ENCODE results near the gene CSF2.

CSF2 gene

GRCh38 chr5:132044207-132044606, 29.4 kb upstream of the CSF2 start:
- TF ChIP-seq CTCF (IDR thresholded peaks at IDR 0.05), result no peak
- no peaks in the 10 kb centered on the region for H3K36me3 Mint-ChIP-seq (ENCODE audit: low read depth)
- H3K27ac Mint-ChIP-seq, result no peak overlapping the region
- no peaks in the 10 kb centered on the region for H3K4me1 Mint-ChIP-seq
- no peaks in the 10 kb centered on the region for H3K9me3 Mint-ChIP-seq
- DNase-seq, result no peak
- H3K27me3 Mint-ChIP-seq (ENCODE audit: low read depth, poor library complexity), result peaks cover 24% of the 10 kb centered on the region
- H3K4me3 Mint-ChIP-seq, result no peak overlapping the region

DNA sequence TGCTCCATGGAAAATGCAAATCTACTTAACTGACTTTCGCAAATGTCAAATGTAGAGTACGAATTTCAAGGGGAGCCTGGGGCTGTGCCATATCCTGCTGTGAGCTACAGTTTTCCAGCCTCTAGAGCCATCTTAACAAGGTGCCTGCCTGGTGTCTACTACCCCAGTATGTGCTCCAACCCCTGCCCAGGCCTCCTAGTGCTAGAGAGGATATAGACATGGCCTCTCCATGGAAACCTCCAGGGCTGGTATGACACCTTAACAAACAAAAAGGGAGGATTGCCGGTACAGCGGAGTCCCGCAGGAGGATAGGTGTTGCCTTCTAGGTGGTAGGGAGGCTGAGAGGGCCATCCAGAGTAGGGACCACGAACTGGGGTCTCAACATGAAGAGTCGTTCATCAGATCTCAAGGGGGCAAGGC, 26.7 kb upstream of the CSF2 start:
- no peak for TF ChIP-seq CTCF (IDR thresholded peaks at IDR 0.05)
- Mint-ChIP-seq H3K36me3 (ENCODE audit: low read depth) (no peaks in the 10 kb centered on the region), H3K9me3 (no peaks in the 10 kb centered on the region), H3K4me1 (peaks cover 5% of the 10 kb centered on the region), H3K4me3 (no peak overlapping the region), H3K27ac (no peak overlapping the region), H3K27me3 (ENCODE audit: low read depth, poor library complexity) (peaks cover 10% of the 10 kb centered on the region)
- DNase-seq, result no peak

- TF ChIP-seq CTCF (IDR thresholded peaks at IDR 0.05), result no peak
- no peak overlapping the region for H3K4me3 Mint-ChIP-seq
- peaks cover 10% of the 10 kb centered on the region for H3K4me1 Mint-ChIP-seq
- H3K27ac Mint-ChIP-seq, result no peak overlapping the region
- no peaks in the 10 kb centered on the region for H3K36me3 Mint-ChIP-seq (ENCODE audit: low read depth)
- H3K9me3 Mint-ChIP-seq, result no peaks in the 10 kb centered on the region
- no peak for DNase-seq
- peaks cover 10% of the 10 kb centered on the region for H3K27me3 Mint-ChIP-seq (ENCODE audit: low read depth, poor library complexity)
These were observed 24.5 kb upstream of the CSF2 start for GRCh38 chr5:132049093-132049492.

- DNase-seq, result no peak
- Mint-ChIP-seq H3K4me1 (peaks cover 10% of the 10 kb centered on the region), H3K36me3 (ENCODE audit: low read depth) (no peaks in the 10 kb centered on the region), H3K9me3 (no peaks in the 10 kb centered on the region), H3K4me3 (no peak overlapping the region), H3K27ac (no peak overlapping the region), H3K27me3 (ENCODE audit: low read depth, poor library complexity) (peaks cover 13% of the 10 kb centered on the region)
- TF ChIP-seq CTCF (IDR thresholded peaks at IDR 0.05), result no peak
These were observed 24.0 kb upstream of the CSF2 start for GRCh38 chr5:132049559-132049958.

DNA sequence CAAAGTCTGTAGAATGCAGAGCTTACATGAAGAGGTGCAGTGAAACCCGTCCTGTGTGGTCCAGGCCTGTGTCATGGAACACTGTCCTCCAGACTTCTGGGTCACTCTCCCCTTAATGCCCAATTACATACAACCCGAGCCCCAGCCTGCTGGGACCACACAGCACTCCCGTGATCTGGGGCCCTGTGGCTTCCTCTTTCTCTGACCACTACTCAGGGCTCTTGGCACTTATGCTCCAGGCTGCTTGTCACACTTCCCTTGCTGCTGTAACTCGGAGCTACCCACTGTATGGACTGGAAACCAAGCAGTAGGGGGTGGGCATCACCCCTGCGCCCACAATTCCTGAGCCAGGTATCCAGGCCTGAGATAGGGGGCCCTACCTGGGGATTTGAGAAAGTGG, 23.5 kb upstream of the CSF2 start:
- H3K4me3 Mint-ChIP-seq, result no peak overlapping the region
- TF ChIP-seq CTCF (IDR thresholded peaks at IDR 0.05), result no peak
- peaks cover 10% of the 10 kb centered on the region for H3K4me1 Mint-ChIP-seq
- DNase-seq, result no peak
- no peak overlapping the region for H3K27ac Mint-ChIP-seq
- peaks cover 13% of the 10 kb centered on the region for H3K27me3 Mint-ChIP-seq (ENCODE audit: low read depth, poor library complexity)
- no peaks in the 10 kb centered on the region for H3K36me3 Mint-ChIP-seq (ENCODE audit: low read depth)
- H3K9me3 Mint-ChIP-seq, result no peaks in the 10 kb centered on the region

GRCh38 chr5:132050661-132051552, 22.7 kb upstream of the CSF2 start:
- Mint-ChIP-seq H3K4me3 (no peak overlapping the region), H3K27ac (no peak overlapping the region), H3K9me3 (no peaks in the 10 kb centered on the region), H3K27me3 (ENCODE audit: low read depth, poor library complexity) (peaks cover 13% of the 10 kb centered on the region), H3K4me1 (peaks cover 10% of the 10 kb centered on the region), H3K36me3 (ENCODE audit: low read depth) (no peaks in the 10 kb centered on the region)
- TF ChIP-seq CTCF (IDR thresholded peaks at IDR 0.05), result no peak
- DNase-seq, result no peak
